Thoracic aorta (tissue), 2 donors: ENCODE data around the gene FOCAD. TPM values are rescaled to one million over a fixed set of nuclear protein-coding genes. Genes with fewer than 3 reads are reported as not detected.

Experiments used
- ATAC-seq: fragments of 150-250 bp; one replicate; pipeline ENCODE4 v1.8.0; 2017; ENCODE audit warnings: low read depth; ENCODE audit not compliant: insufficient number of reproducible peaks, low FRiP score
- DNase-seq: peaks from one replicate; pipeline ENCODE4 v3.0.0-alpha.2; 2020; ENCODE audit warnings: low spot score
- H3K27ac ChIP-seq, 2 donors: fragments of 200-600 bp; sonication (generic); 1 replicate in 1 of 2; 2 replicates in 1 of 2; pipeline ENCODE4 v1.5.1; 2016; ENCODE audit warnings: mild to moderate bottlenecking in 2 of 2, moderate library complexity in 2 of 2
- H3K27me3 ChIP-seq: fragments of 200-600 bp; sonication (generic); replicated peaks from 2 replicates; pipeline ENCODE4 v1.6.0; 2016; ENCODE audit warnings: mild to moderate bottlenecking; ENCODE audit not compliant: insufficient read depth
- H3K36me3 ChIP-seq: fragments of 200-600 bp; sonication (generic); one replicate; pipeline ENCODE4 v1.5.1; 2016
- H3K4me1 ChIP-seq, 2 donors: fragments of 200-600 bp; sonication (generic); 1 replicate in 1 of 2; 2 replicates in 1 of 2; pipeline versions ENCODE4 v1.5.1 to v1.6.0; 2016; ENCODE audit warnings: low read depth in 2 of 2, mild to moderate bottlenecking in 1 of 2; ENCODE audit not compliant: control insufficient read depth in 1 of 2
- H3K4me3 ChIP-seq: fragments of 200-600 bp; sonication (generic); 2 replicates; pipeline ENCODE4 v1.5.1; 2016; ENCODE audit warnings: mild to moderate bottlenecking
- H3K9me3 ChIP-seq: fragments of 200-600 bp; sonication (generic); 2 replicates; pipeline ENCODE4 v1.5.1; 2016
- CTCF ChIP-seq: fragments of 200-600 bp; sonication (generic); IDR thresholded peaks from one replicate; pipeline ENCODE4 v1.5.1; 2019; ENCODE audit warnings: antibody characterized with exemption
- total RNA-seq, 2 donors: library from RNA; depleted of rRNA; stranded (reverse); fragments of >200 nt; gene quantifications; one replicate each; pipeline versions ENCODE4 v1.1.0 to v1.2.3, GENCODE V29; 2016

Gene FOCAD
- total RNA-seq, 2 donors from 2014 or later = 33.1 to 45.9 TPM

- peak within 1 kb of the TSS; percentile 81 for H3K4me3 ChIP-seq
- no peaks in the 10 kb centered on the region for H3K9me3 ChIP-seq
- TF ChIP-seq CTCF = no peak
- DNase-seq (no peak), ATAC-seq (peak; percentile 46)
- H3K36me3 ChIP-seq = no peaks in the 10 kb centered on the region
- no peaks in the 10 kb centered on the region for H3K27me3 ChIP-seq
- H3K4me1 ChIP-seq = peaks cover 0 to 18% of the 10 kb centered on the region in 2 donors
- H3K27ac ChIP-seq = peak within 1 kb of the TSS; percentile 74 to 78
Observed at GRCh38 chr9:21031091-21031807, 347.2 kb downstream of the FOCAD start, which contains the start of gene HACD4. TSS of gene HACD4 (minus strand) at chr9:21031640. CDS start at chr9:21031590, 50 bp downstream.

- Histone ChIP-seq H3K9me3 (no peaks in the 10 kb centered on the region), H3K4me1 (peaks cover 0 to 18% of the 10 kb centered on the region in 2 donors), H3K27ac (peak overlapping the region; percentile 74 to 78), H3K36me3 (no peaks in the 10 kb centered on the region), H3K27me3 (no peaks in the 10 kb centered on the region), H3K4me3 (peak overlapping the region; percentile 81)
- DNase-seq (no peak), ATAC-seq (no peak)
- no peak for TF ChIP-seq CTCF
Observed at GRCh38 chr9:21031808-21032183, 347.7 kb downstream of the FOCAD start.

GRCh38 chr9:21037278-21037677 lies 353.2 kb downstream of the FOCAD start:
- H3K27me3 ChIP-seq = no peaks in the 10 kb centered on the region
- no peak overlapping the region for H3K4me3 ChIP-seq
- H3K4me1 ChIP-seq = no peaks in the 10 kb centered on the region
- no peak overlapping the region for H3K27ac ChIP-seq
- H3K9me3 ChIP-seq = no peaks in the 10 kb centered on the region
- TF ChIP-seq CTCF = no peak
- no peak for ATAC-seq
- H3K36me3 ChIP-seq = no peaks in the 10 kb centered on the region
- no peak for DNase-seq

GRCh38 chr9:21039302-21039701 lies 355.2 kb downstream of the FOCAD start:
- no peak for TF ChIP-seq CTCF
- H3K27ac ChIP-seq = no peak overlapping the region
- H3K9me3 ChIP-seq = no peaks in the 10 kb centered on the region
- H3K27me3 ChIP-seq = no peaks in the 10 kb centered on the region
- no peak overlapping the region for H3K4me3 ChIP-seq
- no peaks in the 10 kb centered on the region for H3K4me1 ChIP-seq
- ATAC-seq (no peak), DNase-seq (no peak)
- no peaks in the 10 kb centered on the region for H3K36me3 ChIP-seq

GRCh38 chr9:21042466-21042865 lies 358.4 kb downstream of the FOCAD start:
- H3K4me1 ChIP-seq = no peaks in the 10 kb centered on the region
- H3K27me3 ChIP-seq = no peaks in the 10 kb centered on the region
- no peaks in the 10 kb centered on the region for H3K9me3 ChIP-seq
- no peak overlapping the region for H3K27ac ChIP-seq
- TF ChIP-seq CTCF = no peak
- H3K4me3 ChIP-seq = no peak overlapping the region
- no peak for ATAC-seq
- H3K36me3 ChIP-seq = no peaks in the 10 kb centered on the region
- DNase-seq = no peak
